ENCODE results near the gene MYO1E. TPM values are rescaled to one million over a fixed set of nuclear protein-coding genes. Genes with fewer than 3 reads are reported as not detected.

Gene MYO1E
- total RNA-seq, 4 donors from 2014 or later, result 49.7 to 76.1 (median 65.6) TPM

DNA sequence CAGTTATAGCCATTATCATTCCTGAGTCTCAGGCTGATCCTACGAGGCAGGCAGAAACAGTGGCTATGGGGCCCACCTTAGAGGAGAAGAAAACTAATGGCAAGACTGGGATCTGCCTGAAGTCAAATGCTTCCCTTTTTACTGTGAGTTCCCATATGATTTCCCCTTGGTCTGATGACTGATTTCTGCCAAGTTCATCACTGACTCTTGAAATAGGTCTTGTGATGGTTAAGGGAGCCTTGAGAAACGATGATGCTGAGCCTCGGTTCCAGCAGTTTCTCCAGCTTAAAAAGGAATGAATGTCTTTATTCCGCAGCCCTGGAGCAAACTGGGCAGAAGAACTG, 195.4 kb downstream of the MYO1E start:
- H3K4me1 ChIP-seq, result peaks cover 0 to 6% (median 0%) of the 10 kb centered on the region in 3 donors
- peak overlapping the region in 1 of 4 donors; percentile 46 for H3K27ac ChIP-seq
- no peak for TF ChIP-seq POLR2AphosphoS5 (IDR thresholded peaks at IDR 0.05)
- TF ChIP-seq POLR2A (IDR thresholded peaks at IDR 0.05), result no peak
- no peak for TF ChIP-seq CTCF (IDR thresholded peaks at IDR 0.05)
- TF ChIP-seq EP300 (IDR thresholded peaks at IDR 0.05), result no peak
- H3K4me3 ChIP-seq, result no peak overlapping the region
- H3K27me3 ChIP-seq, result no peaks in the 10 kb centered on the region
- ATAC-seq, result no peak
- H3K9me3 ChIP-seq, result peaks cover 0 to 10% (median 0%) of the 10 kb centered on the region in 3 donors
- 76 to 100% methylated on average over 4 of the region's 4 CpGs for WGBS, 2 donors (ENCODE audit: low coverage in 1 of 2)
- H3K36me3 ChIP-seq, result peaks cover 0 to 85% of the 10 kb centered on the region in 2 donors

- Histone ChIP-seq H3K9me3 (peaks cover 0 to 5% (median 0%) of the 10 kb centered on the region in 3 donors), H3K27ac (no peak overlapping the region), H3K4me3 (no peak overlapping the region), H3K36me3 (peaks cover 0 to 85% of the 10 kb centered on the region in 2 donors), H3K27me3 (no peaks in the 10 kb centered on the region), H3K4me1 (peaks cover 0 to 6% (median 0%) of the 10 kb centered on the region in 3 donors)
- TF ChIP-seq POLR2A (IDR thresholded peaks at IDR 0.05), result no peak
- TF ChIP-seq POLR2AphosphoS5 (IDR thresholded peaks at IDR 0.05), result no peak
- no peak for TF ChIP-seq EP300 (IDR thresholded peaks at IDR 0.05)
- TF ChIP-seq CTCF (IDR thresholded peaks at IDR 0.05), result no peak
- WGBS, 2 donors (ENCODE audit: low coverage in 1 of 2), result 78 to 90% methylated on average over 8 to 9 of the region's 9 CpGs
- no peak for ATAC-seq
Measured at GRCh38 chr15:59176653-59177316, 195.9 kb downstream of the MYO1E start.

GRCh38 chr15:59174835-59175831, 197.5 kb downstream of the MYO1E start:
- Histone ChIP-seq H3K4me3 (no peak overlapping the region), H3K9me3 (no peaks in the 10 kb centered on the region), H3K27me3 (no peaks in the 10 kb centered on the region), H3K27ac (peak overlapping the region in 3 of 4 donors; percentile 14 to 48 (median 22)), H3K4me1 (peaks cover 0 to 14% (median 2%) of the 10 kb centered on the region in 3 donors), H3K36me3 (peaks cover 0 to 86% of the 10 kb centered on the region in 2 donors)
- WGBS, 2 donors (ENCODE audit: low coverage in 1 of 2), result 29 to 69% methylated on average over 6 to 8 of the region's 10 CpGs
- TF ChIP-seq EP300 (IDR thresholded peaks at IDR 0.05), result no peak
- peak in 3 of 4 experiments; percentile 29 to 59 (median 39) for TF ChIP-seq CTCF (IDR thresholded peaks at IDR 0.05)
- peak; percentile 61 for ATAC-seq

- WGBS, 2 donors (ENCODE audit: low coverage in 1 of 2), result 77 to 83% methylated on average over 8 to 10 of the region's 12 CpGs
- Histone ChIP-seq H3K9me3 (no peaks in the 10 kb centered on the region), H3K4me3 (no peak overlapping the region), H3K36me3 (peaks cover 0 to 82% of the 10 kb centered on the region in 2 donors), H3K27me3 (no peaks in the 10 kb centered on the region), H3K27ac (peak overlapping the region in 2 of 4 donors; percentile 22 to 48), H3K4me1 (peaks cover 0 to 23% (median 2%) of the 10 kb centered on the region in 3 donors)
- peak; percentile 6 for ATAC-seq
- no peak for TF ChIP-seq POLR2A (IDR thresholded peaks at IDR 0.05)
- no peak for TF ChIP-seq EP300 (IDR thresholded peaks at IDR 0.05)
- no peak for TF ChIP-seq CTCF (IDR thresholded peaks at IDR 0.05)
- TF ChIP-seq POLR2AphosphoS5 (IDR thresholded peaks at IDR 0.05), result no peak
Measured at GRCh38 chr15:59174151-59174834, 198.4 kb downstream of the MYO1E start.

Data from gastroesophageal sphincter (tissue), 4 donors.